HG02610 (cell line): ENCODE results near the gene GSTT2B.
"Not testable (repeated sequence)": the region's sequence is repeated elsewhere in the genome, so short reads cannot be mapped to it uniquely, and the experiment has no call there.

Experiments used
- ATAC-seq: cut with Tn5 transposase; IDR thresholded peaks from one replicate; pipeline ENCODE4 v1.9.1; 2021; ENCODE audit warnings: mild to moderate bottlenecking, moderate library complexity; ENCODE audit not compliant: unreplicated experiment

The GSTT2B gene

GRCh38 chr22:23961084-23961771 is at the start of gene GSTT2B:
GSTT2B (minus strand) TSS chr22:23961195; CDS start chr22:23961131, 64 bp downstream.
- not testable (repeated sequence) for ATAC-seq

- ATAC-seq = no peak
Observed at GRCh38 chr22:24010018-24010391, 49.0 kb upstream of the GSTT2B start.

- no peak for ATAC-seq
Observed at GRCh38 chr22:24009227-24010017, 48.4 kb upstream of the GSTT2B start.

- ATAC-seq = no peak
Observed at GRCh38 chr22:24008381-24009226, 47.6 kb upstream of the GSTT2B start.

GRCh38 chr22:24008022-24008283 is 47.0 kb upstream of the GSTT2B start:
- ATAC-seq = no peak

GRCh38 chr22:24007253-24008021 is 46.4 kb upstream of the GSTT2B start:
- no peak for ATAC-seq

GRCh38 chr22:24006914-24007214 is 45.9 kb upstream of the GSTT2B start:
- ATAC-seq = no peak

GRCh38 chr22:24006207-24006913 is 45.4 kb upstream of the GSTT2B start:
- ATAC-seq = no peak

- ATAC-seq = no peak
Observed at GRCh38 chr22:24005201-24005600, 44.2 kb upstream of the GSTT2B start, which contains the start of gene GSTT4. GSTT4 (minus strand) TSS chr22:24005453; CDS start chr22:24005356, 97 bp downstream.

- ATAC-seq = no peak
Observed at GRCh38 chr22:24003887-24004286, 42.9 kb upstream of the GSTT2B start.

GRCh38 chr22:24002851-24003250 is 41.9 kb upstream of the GSTT2B start:
- ATAC-seq = no peak

GRCh38 chr22:24002272-24002671 is 41.3 kb upstream of the GSTT2B start:
- no peak for ATAC-seq

- ATAC-seq = no peak
Observed at GRCh38 chr22:24001314-24001713, 40.3 kb upstream of the GSTT2B start.

GRCh38 chr22:23999779-24000178 is 38.8 kb upstream of the GSTT2B start:
- not testable (repeated sequence) for ATAC-seq

- ATAC-seq = no peak
Observed at GRCh38 chr22:23997092-23997491, 36.1 kb upstream of the GSTT2B start.

- ATAC-seq = not testable (repeated sequence)
Observed at GRCh38 chr22:23993581-23994177, 32.7 kb upstream of the GSTT2B start.

- ATAC-seq = not testable (repeated sequence)
Observed at GRCh38 chr22:23993080-23993479, 32.1 kb upstream of the GSTT2B start.

GRCh38 chr22:23989583-23990244 is 28.7 kb upstream of the GSTT2B start:
- not testable (repeated sequence) for ATAC-seq

GRCh38 chr22:23986538-23987178 is 25.7 kb upstream of the GSTT2B start:
- ATAC-seq = not testable (repeated sequence)
